CD8-positive, alpha-beta memory T cell (primary cell): ENCODE data around the gene GRAMD4. TPM values are rescaled to one million over a fixed set of nuclear protein-coding genes. Genes with fewer than 3 reads are reported as not detected.

Experiments used
- CTCF ChIA-PET: fragments of 350-600 bp; sonication (Branson Sonifier 250); formaldehyde crosslinking; loops from one replicate; lab custom pipeline; 2021; ENCODE audit warnings: antibody characterized with exemption; lab: Charles Lee
- POLR2A ChIA-PET: fragments of 350-600 bp; sonication (Branson Sonifier 250); formaldehyde crosslinking; loops from one replicate; lab custom pipeline; 2021; ENCODE audit warnings: antibody characterized with exemption; lab: Charles Lee
- DNase-seq, 5 donors: peaks; one replicate each; pipeline versions ENCODE4 v3.0.0 to v3.0.0-alpha.2; 2020 to 2022; ENCODE audit warnings: mixed read lengths in 1 of 5
- H3K27ac ChIP-seq: one replicate; pipeline ENCODE4 v1.7.0; 2013; ENCODE audit warnings: low read depth, mild to moderate bottlenecking, low read length, moderate library complexity
- H3K27me3 ChIP-seq: 2 replicates; pipeline ENCODE4 v1.7.0; 2013; ENCODE audit warnings: low read length, mild to moderate bottlenecking; ENCODE audit not compliant: insufficient read depth, poor library complexity, severe bottlenecking
- H3K36me3 ChIP-seq: 2 replicates; pipeline ENCODE4 v1.7.0; 2013; ENCODE audit warnings: mild to moderate bottlenecking, low read length, moderate library complexity; ENCODE audit not compliant: insufficient read depth
- H3K4me1 ChIP-seq: 2 replicates; pipeline ENCODE4 v1.7.0; 2013; ENCODE audit warnings: mild to moderate bottlenecking, low read length, moderate library complexity; ENCODE audit not compliant: insufficient read depth
- H3K4me3 ChIP-seq: 2 replicates; pipeline ENCODE4 v1.7.0; 2013; ENCODE audit warnings: mild to moderate bottlenecking, low read length
- H3K9me3 ChIP-seq: 2 replicates; pipeline ENCODE4 v1.7.0; 2013; ENCODE audit warnings: mild to moderate bottlenecking, low read length
- H3K27ac Mint-ChIP-seq, 8 donors: one replicate each; pipeline ENCODE4 v1.8.0; 2020 to 2021; ENCODE audit warnings: mixed read lengths in 8 of 8, mild to moderate bottlenecking in 6 of 8, inconsistent platforms in 3 of 8, moderate library complexity in 3 of 8
- H3K27me3 Mint-ChIP-seq, 2 donors: one replicate each; pipeline ENCODE4 v1.8.0; 2020 to 2021; ENCODE audit warnings: mixed read lengths in 2 of 2, mild to moderate bottlenecking in 1 of 2, moderate library complexity in 1 of 2
- H3K36me3 Mint-ChIP-seq, 3 donors: one replicate each; pipeline ENCODE4 v1.8.0; 2020 to 2021; ENCODE audit warnings: mixed read lengths in 3 of 3, inconsistent platforms in 1 of 3, mild to moderate bottlenecking in 1 of 3
- H3K4me1 Mint-ChIP-seq, 3 donors: one replicate each; pipeline ENCODE4 v1.8.0; 2020 to 2021; ENCODE audit warnings: mixed read lengths in 3 of 3, inconsistent platforms in 1 of 3, mild to moderate bottlenecking in 1 of 3
- H3K4me3 Mint-ChIP-seq, 7 donors: one replicate each; pipeline ENCODE4 v1.8.0; 2020 to 2021; ENCODE audit warnings: mixed read lengths in 7 of 7, mild to moderate bottlenecking in 6 of 7, moderate library complexity in 4 of 7, inconsistent platforms in 2 of 7
- H3K9me3 Mint-ChIP-seq, 5 donors: one replicate each; pipeline ENCODE4 v1.8.0; 2020 to 2022; ENCODE audit warnings: mixed read lengths in 5 of 5, mild to moderate bottlenecking in 3 of 5, moderate library complexity in 2 of 5, inconsistent platforms in 1 of 5
- polyA plus RNA-seq: library from polyadenylated mRNA; unstranded; fragments of 300-500 nt; fragmentation: Illumina TruSeq; gene quantifications from one replicate; pipeline ENCODE4 v1.2.3, GENCODE V29; 2021
- total RNA-seq, 2 experiments: library from RNA; stranded (reverse); gene quantifications; one replicate each; pipeline ENCODE4 v1.2.3, GENCODE V29; 2021

GRAMD4 gene
- total and polyA plus RNA-seq, 3 experiments from 2014 or later, result 7.6 to 33.0 (median 25.3) TPM

GRCh38 chr22:46682011-46682731 is 62.0 kb downstream of the GRAMD4 start:
- no peak for DNase-seq
- H3K27me3 ChIP-seq, result no peaks in the 10 kb centered on the region
- Mint-ChIP-seq H3K27ac (peak overlapping the region in 6 of 8 donors; percentile 27 to 81 (median 48)), H3K4me3 (no peak overlapping the region), H3K4me1 (peaks cover 5 to 11% (median 10%) of the 10 kb centered on the region in 3 donors), H3K9me3 (no peaks in the 10 kb centered on the region), H3K27me3 (no peaks in the 10 kb centered on the region), H3K36me3 (peaks cover 0 to 26% (median 4%) of the 10 kb centered on the region in 3 donors)
- no peak overlapping the region for H3K27ac ChIP-seq
- H3K4me1 ChIP-seq, result peaks cover 10% of the 10 kb centered on the region
- no peak overlapping the region for H3K4me3 ChIP-seq
- no peaks in the 10 kb centered on the region for H3K9me3 ChIP-seq
- peaks cover 11% of the 10 kb centered on the region for H3K36me3 ChIP-seq
- ChIA-PET POLR2A (no interaction called here), CTCF (interaction anchor here (1.0 to 2.0 kb wide), 3 partner anchors 10 to 121 kb away, joined by 3 to 7 read pairs (median 3); no protein-coding TSS in a partner anchor)

- H3K4me3 Mint-ChIP-seq, result no peak overlapping the region
- Histone ChIP-seq H3K4me1 (peaks cover 10% of the 10 kb centered on the region), H3K9me3 (no peaks in the 10 kb centered on the region), H3K36me3 (peaks cover 17% of the 10 kb centered on the region), H3K27me3 (no peaks in the 10 kb centered on the region), H3K27ac (no peak overlapping the region), H3K4me3 (no peak overlapping the region)
- peaks cover 5 to 47% (median 6%) of the 10 kb centered on the region in 3 donors for H3K36me3 Mint-ChIP-seq
- no peaks in the 10 kb centered on the region for H3K9me3 Mint-ChIP-seq
- ChIA-PET CTCF (no interaction called here), POLR2A (no interaction called here)
- peak overlapping the region in 6 of 8 donors; percentile 25 to 87 (median 50) for H3K27ac Mint-ChIP-seq
- no peak for DNase-seq
- H3K27me3 Mint-ChIP-seq, result no peaks in the 10 kb centered on the region
- peaks cover 5 to 10% (median 6%) of the 10 kb centered on the region in 3 donors for H3K4me1 Mint-ChIP-seq
Observed at GRCh38 chr22:46684706-46685105, 64.5 kb downstream of the GRAMD4 start.

GRCh38 chr22:46686221-46687047 is 66.2 kb downstream of the GRAMD4 start:
- Mint-ChIP-seq H3K4me1 (peaks cover 5 to 10% (median 6%) of the 10 kb centered on the region in 3 donors), H3K27me3 (no peaks in the 10 kb centered on the region), H3K36me3 (peaks cover 6 to 65% (median 11%) of the 10 kb centered on the region in 3 donors), H3K4me3 (no peak overlapping the region), H3K27ac (peak overlapping the region in 1 of 8 donors; percentile 70), H3K9me3 (no peaks in the 10 kb centered on the region)
- H3K9me3 ChIP-seq, result no peaks in the 10 kb centered on the region
- ChIA-PET POLR2A (no interaction called here), CTCF (no interaction called here)
- no peak overlapping the region for H3K27ac ChIP-seq
- peaks cover 32% of the 10 kb centered on the region for H3K36me3 ChIP-seq
- H3K4me1 ChIP-seq, result peaks cover 10% of the 10 kb centered on the region
- no peak for DNase-seq
- H3K4me3 ChIP-seq, result no peak overlapping the region
- H3K27me3 ChIP-seq, result no peaks in the 10 kb centered on the region

- H3K27me3 ChIP-seq, result no peaks in the 10 kb centered on the region
- no peaks in the 10 kb centered on the region for H3K9me3 Mint-ChIP-seq
- peaks cover 6 to 71% (median 11%) of the 10 kb centered on the region in 3 donors for H3K36me3 Mint-ChIP-seq
- no peaks in the 10 kb centered on the region for H3K27me3 Mint-ChIP-seq
- DNase-seq, result no peak
- peak overlapping the region in 1 of 8 donors; percentile 72 for H3K27ac Mint-ChIP-seq
- H3K4me3 ChIP-seq, result no peak overlapping the region
- CTCF ChIA-PET, result no interaction called here
- H3K4me1 Mint-ChIP-seq, result peaks cover 5 to 10% (median 6%) of the 10 kb centered on the region in 3 donors
- H3K4me1 ChIP-seq, result peaks cover 10% of the 10 kb centered on the region
- H3K36me3 ChIP-seq, result peaks cover 37% of the 10 kb centered on the region
- no peak overlapping the region for H3K27ac ChIP-seq
- no peaks in the 10 kb centered on the region for H3K9me3 ChIP-seq
- POLR2A ChIA-PET, result no interaction called here
- no peak overlapping the region for H3K4me3 Mint-ChIP-seq
Observed at GRCh38 chr22:46687048-46687444, 66.9 kb downstream of the GRAMD4 start.

GRCh38 chr22:46687460-46687859 is 67.3 kb downstream of the GRAMD4 start:
- peaks cover 37% of the 10 kb centered on the region for H3K36me3 ChIP-seq
- CTCF ChIA-PET, result no interaction called here
- Mint-ChIP-seq H3K4me3 (no peak overlapping the region), H3K9me3 (no peaks in the 10 kb centered on the region), H3K27me3 (no peaks in the 10 kb centered on the region), H3K36me3 (peaks cover 6 to 71% (median 11%) of the 10 kb centered on the region in 3 donors), H3K27ac (peak overlapping the region in 2 of 8 donors; percentile 58 to 72), H3K4me1 (peaks cover 5 to 10% (median 6%) of the 10 kb centered on the region in 3 donors)
- H3K4me1 ChIP-seq, result peaks cover 10% of the 10 kb centered on the region
- no peaks in the 10 kb centered on the region for H3K9me3 ChIP-seq
- POLR2A ChIA-PET, result no interaction called here
- no peak overlapping the region for H3K4me3 ChIP-seq
- no peak for DNase-seq
- no peaks in the 10 kb centered on the region for H3K27me3 ChIP-seq
- H3K27ac ChIP-seq, result no peak overlapping the region

GRCh38 chr22:46688949-46689348 is 68.8 kb downstream of the GRAMD4 start:
- Mint-ChIP-seq H3K27me3 (no peaks in the 10 kb centered on the region), H3K4me1 (peaks cover 5 to 10% (median 6%) of the 10 kb centered on the region in 3 donors), H3K36me3 (peaks cover 6 to 85% (median 11%) of the 10 kb centered on the region in 3 donors), H3K9me3 (no peaks in the 10 kb centered on the region), H3K27ac (peak overlapping the region in 2 of 8 donors; percentile 7 to 65), H3K4me3 (no peak overlapping the region)
- DNase-seq, result no peak
- Histone ChIP-seq H3K4me3 (no peak overlapping the region), H3K27me3 (no peaks in the 10 kb centered on the region), H3K36me3 (peaks cover 47% of the 10 kb centered on the region), H3K4me1 (peaks cover 10% of the 10 kb centered on the region), H3K27ac (no peak overlapping the region), H3K9me3 (no peaks in the 10 kb centered on the region)
- ChIA-PET POLR2A (no interaction called here), CTCF (no interaction called here)

- H3K9me3 ChIP-seq, result no peaks in the 10 kb centered on the region
- no peak overlapping the region for H3K4me3 ChIP-seq
- no peaks in the 10 kb centered on the region for H3K9me3 Mint-ChIP-seq
- no peak overlapping the region for H3K27ac ChIP-seq
- no peak for DNase-seq
- no peak overlapping the region for H3K4me3 Mint-ChIP-seq
- peaks cover 6 to 91% (median 11%) of the 10 kb centered on the region in 3 donors for H3K36me3 Mint-ChIP-seq
- no peaks in the 10 kb centered on the region for H3K27me3 ChIP-seq
- peaks cover 7% of the 10 kb centered on the region for H3K4me1 ChIP-seq
- peaks cover 5 to 9% (median 6%) of the 10 kb centered on the region in 3 donors for H3K4me1 Mint-ChIP-seq
- H3K36me3 ChIP-seq, result peaks cover 56% of the 10 kb centered on the region
- ChIA-PET POLR2A (no interaction called here), CTCF (no interaction called here)
- no peaks in the 10 kb centered on the region for H3K27me3 Mint-ChIP-seq
- H3K27ac Mint-ChIP-seq, result peak overlapping the region in 1 of 8 donors; percentile 17
Observed at GRCh38 chr22:46690146-46690545, 70.0 kb downstream of the GRAMD4 start.

GRCh38 chr22:46691571-46691970 is 71.4 kb downstream of the GRAMD4 start:
- Histone ChIP-seq H3K36me3 (peaks cover 60% of the 10 kb centered on the region), H3K4me3 (no peak overlapping the region)
- H3K4me3 Mint-ChIP-seq, result no peak overlapping the region

More at GRCh38 chr22:46691571-46691970, 71.4 kb downstream of the GRAMD4 start:
- no peak overlapping the region for H3K27ac ChIP-seq
- no peaks in the 10 kb centered on the region for H3K27me3 ChIP-seq
- no peaks in the 10 kb centered on the region for H3K4me1 ChIP-seq
- DNase-seq, result no peak
- H3K4me1 Mint-ChIP-seq, result no peaks in the 10 kb centered on the region
- CTCF ChIA-PET, result interaction anchor here (1.2 kb wide), 1 partner anchor 10 kb away, joined by 3 read pairs; no protein-coding TSS in a partner anchor
- no peaks in the 10 kb centered on the region for H3K9me3 ChIP-seq
- peak overlapping the region in 1 of 8 donors; percentile 39 for H3K27ac Mint-ChIP-seq
- no peaks in the 10 kb centered on the region for H3K27me3 Mint-ChIP-seq
- no peaks in the 10 kb centered on the region for H3K9me3 Mint-ChIP-seq
- peaks cover 6 to 90% (median 7%) of the 10 kb centered on the region in 3 donors for H3K36me3 Mint-ChIP-seq
- POLR2A ChIA-PET, result no interaction called here
